ENCODE results near the gene PLAC1. TPM values are rescaled to one million over a fixed set of nuclear protein-coding genes. Genes with fewer than 3 reads are reported as not detected.

PLAC1 gene
- 0.27 to 1.8 TPM in 2 of 3 replicates, not detected in the other for total RNA-seq (2021)
- Bru-seq, nascent RNA: percentile 15 among the genes with signal in this experiment
- long read RNA-seq, experiment 1, partial matches to known transcripts: 0 of 2 reads
- long read RNA-seq, experiment 1, other reads (novel, unspliced or antisense): 2 of 2 reads
- long read RNA-seq, experiment 2: 0 reads
- long read RNA-seq, experiment 3: 0 reads

- ATAC-seq (no peak), DNase-seq (ENCODE audit: low spot score) (no peak)
- POLR2A ChIA-PET: no interaction called here
- no peak within 1 kb of the TSS for H3K4me3 Mint-ChIP-seq
- no peaks in the 10 kb centered on the region for H3K36me3 Mint-ChIP-seq
- H3K27ac Mint-ChIP-seq: peak within 1 kb of the TSS; percentile 29; the same call in 1 of the 2 replicates
- no peaks in the 10 kb centered on the region for H3K27me3 Mint-ChIP-seq (ENCODE audit: low read depth)
- TF ChIP-seq ATF2 (CRISPR knock-in tag; IDR thresholded peaks at IDR 0.05; ENCODE audit: borderline replicate concordance, low read depth) (no peak), ZBTB21 (CRISPR knock-in tag; IDR thresholded peaks at IDR 0.05; ENCODE audit: borderline replicate concordance) (no peak), ZBTB43 (CRISPR knock-in tag; IDR thresholded peaks at IDR 0.05) (no peak), ZNF532 (CRISPR knock-in tag; IDR thresholded peaks at IDR 0.05; ENCODE audit: borderline replicate concordance) (no peak), ZNF416 (CRISPR knock-in tag; IDR thresholded peaks at IDR 0.05) (no peak), ZNF317 (CRISPR knock-in tag; IDR thresholded peaks at IDR 0.05; ENCODE audit: borderline replicate concordance, low read depth) (no peak), CDX4 (CRISPR knock-in tag; IDR thresholded peaks at IDR 0.05; ENCODE audit: borderline replicate concordance) (no peak), NFATC4 (CRISPR knock-in tag; IDR thresholded peaks at IDR 0.05) (no peak), ZNF671 (CRISPR knock-in tag; IDR thresholded peaks at IDR 0.05) (no peak), ZNF396 (CRISPR knock-in tag; IDR thresholded peaks at IDR 0.05; ENCODE audit: borderline replicate concordance) (no peak)
- TF ChIP-seq, protein P1, sequence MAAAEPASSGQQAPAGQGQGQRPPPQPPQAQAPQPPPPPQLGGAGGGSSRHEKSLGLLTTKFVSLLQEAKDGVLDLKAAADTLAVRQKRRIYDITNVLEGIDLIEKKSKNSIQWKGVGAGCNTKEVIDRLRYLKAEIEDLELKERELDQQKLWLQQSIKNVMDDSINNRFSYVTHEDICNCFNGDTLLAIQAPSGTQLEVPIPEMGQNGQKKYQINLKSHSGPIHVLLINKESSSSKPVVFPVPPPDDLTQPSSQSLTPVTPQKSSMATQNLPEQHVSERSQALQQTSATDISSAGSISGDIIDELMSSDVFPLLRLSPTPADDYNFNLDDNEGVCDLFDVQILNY (CRISPR knock-in tag; IDR thresholded peaks at IDR 0.05): no peak
- H3K9me3 Mint-ChIP-seq: no peaks in the 10 kb centered on the region
- peaks cover 22% of the 10 kb centered on the region for H3K4me1 Mint-ChIP-seq
- CTCF ChIA-PET: no interaction called here
These were observed at the start of gene PLAC1 for GRCh38 chrX:134658002-134658759. PLAC1 (minus strand) TSS chrX:134658471; CDS start chrX:134566682, 91,789 bp downstream.

DNA sequence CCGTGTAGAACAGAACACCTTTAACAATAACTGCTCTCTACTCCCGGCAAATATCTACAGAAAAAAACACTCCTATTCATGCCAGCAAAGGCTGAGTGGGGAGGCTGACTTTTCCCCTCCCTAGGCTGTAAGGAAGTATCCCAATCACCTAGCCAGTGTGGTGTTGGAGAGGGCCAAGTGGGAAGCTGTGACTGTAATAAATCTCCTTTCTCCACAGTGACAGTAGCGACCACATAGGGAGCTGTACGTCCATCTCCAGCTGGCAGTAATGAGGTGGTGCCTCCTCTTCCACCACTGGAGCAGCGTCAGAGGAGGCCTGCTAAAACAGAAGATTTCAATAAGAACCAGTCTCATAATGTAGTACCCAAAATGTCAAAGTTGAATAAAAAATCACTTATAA, 47.9 kb upstream of the PLAC1 start:
- Mint-ChIP-seq H3K4me3 (no peak overlapping the region), H3K4me1 (no peaks in the 10 kb centered on the region), H3K27ac (no peak overlapping the region), H3K27me3 (ENCODE audit: low read depth) (no peaks in the 10 kb centered on the region), H3K36me3 (no peaks in the 10 kb centered on the region), H3K9me3 (peaks cover 3% of the 10 kb centered on the region; the same call in 1 of the 2 replicates)
- ATAC-seq (no peak), DNase-seq (ENCODE audit: low spot score) (no peak)
- ChIA-PET POLR2A (no interaction called here), CTCF (no interaction called here)
- TF ChIP-seq JUN (CRISPR knock-in tag; IDR thresholded peaks at IDR 0.05) (no peak), ATF3 (CRISPR knock-in tag; conservative IDR thresholded peaks at IDR 0.05) (no peak), TEAD1 (CRISPR knock-in tag; IDR thresholded peaks at IDR 0.05) (no peak), ELF4 (CRISPR knock-in tag; IDR thresholded peaks at IDR 0.05; ENCODE audit: low read depth) (no peak), TCF7 (CRISPR knock-in tag; IDR thresholded peaks at IDR 0.05; ENCODE audit: low read depth) (no peak), CDX4 (CRISPR knock-in tag; IDR thresholded peaks at IDR 0.05; ENCODE audit: borderline replicate concordance) (no peak), E2F4 (CRISPR knock-in tag; IDR thresholded peaks at IDR 0.05; ENCODE audit: borderline replicate concordance, low read depth) (no peak), USF1 (CRISPR knock-in tag; IDR thresholded peaks at IDR 0.05) (no peak), ESRRA (CRISPR knock-in tag; IDR thresholded peaks at IDR 0.05; ENCODE audit: borderline replicate concordance) (no peak)

All from WTC11 (cell line).